Coronary artery (tissue), 2 donors: ENCODE results near the gene LRRC70.

Experiments
- DNase-seq: peaks from one replicate; pipeline ENCODE4 v3.0.0-alpha.2; 2017; ENCODE audit warnings: low spot score
- H3K27ac ChIP-seq, 2 donors: fragments of 200-600 bp; sonication (generic); one replicate each; pipeline ENCODE4 v1.5.1; 2016 to 2019
- H3K4me3 ChIP-seq: fragments of 200-600 bp; sonication (generic); 2 replicates; pipeline ENCODE4 v1.5.1; 2016; ENCODE audit warnings: mild to moderate bottlenecking, moderate library complexity
- CTCF ChIP-seq: fragments of 200-600 bp; sonication (generic); IDR thresholded peaks from one replicate; pipeline ENCODE4 v1.5.1; 2019; ENCODE audit warnings: antibody characterized with exemption

The LRRC70 gene

GRCh38 chr5:62592558-62592957, 13.9 kb downstream of the LRRC70 start:
- DNase-seq, result no peak
- TF ChIP-seq CTCF, result no peak
- Histone ChIP-seq H3K27ac (no peak overlapping the region), H3K4me3 (no peak overlapping the region)

- TF ChIP-seq CTCF, result no peak
- DNase-seq, result no peak
- Histone ChIP-seq H3K27ac (no peak overlapping the region), H3K4me3 (no peak overlapping the region)
Observed at GRCh38 chr5:62593331-62593730, 14.7 kb downstream of the LRRC70 start.

- no peak for DNase-seq
- no peak for TF ChIP-seq CTCF
- Histone ChIP-seq H3K4me3 (no peak overlapping the region), H3K27ac (no peak overlapping the region)
Observed at GRCh38 chr5:62594364-62594984, 15.9 kb downstream of the LRRC70 start.

GRCh38 chr5:62596096-62596495, 17.5 kb downstream of the LRRC70 start:
- no peak overlapping the region for H3K4me3 ChIP-seq
- no peak for DNase-seq
- no peak for TF ChIP-seq CTCF
- H3K27ac ChIP-seq, result no peak overlapping the region

- TF ChIP-seq CTCF, result no peak
- no peak for DNase-seq
- H3K4me3 ChIP-seq, result no peak overlapping the region
- no peak overlapping the region for H3K27ac ChIP-seq
Observed at GRCh38 chr5:62596691-62597090, 18.1 kb downstream of the LRRC70 start.

GRCh38 chr5:62597314-62597713, 18.7 kb downstream of the LRRC70 start:
- no peak for TF ChIP-seq CTCF
- no peak for DNase-seq
- Histone ChIP-seq H3K27ac (no peak overlapping the region), H3K4me3 (no peak overlapping the region)

- DNase-seq, result no peak
- Histone ChIP-seq H3K27ac (no peak overlapping the region), H3K4me3 (no peak overlapping the region)
- TF ChIP-seq CTCF, result no peak
Observed at GRCh38 chr5:62600560-62601252, 22.1 kb downstream of the LRRC70 start.
